Ammon's horn (tissue), 1 donor: ENCODE data around the gene GAST.

Experiments used
- DNase-seq: peaks from one replicate; pipeline ENCODE4 v3.0.0-alpha.2; 2016; ENCODE audit warnings: low spot score

The GAST gene

GRCh38 chr17:41739661-41740352, 27.7 kb downstream of the GAST start:
- no peak for DNase-seq

- no peak for DNase-seq
These were observed 28.4 kb downstream of the GAST start for GRCh38 chr17:41740506-41740905.

DNA sequence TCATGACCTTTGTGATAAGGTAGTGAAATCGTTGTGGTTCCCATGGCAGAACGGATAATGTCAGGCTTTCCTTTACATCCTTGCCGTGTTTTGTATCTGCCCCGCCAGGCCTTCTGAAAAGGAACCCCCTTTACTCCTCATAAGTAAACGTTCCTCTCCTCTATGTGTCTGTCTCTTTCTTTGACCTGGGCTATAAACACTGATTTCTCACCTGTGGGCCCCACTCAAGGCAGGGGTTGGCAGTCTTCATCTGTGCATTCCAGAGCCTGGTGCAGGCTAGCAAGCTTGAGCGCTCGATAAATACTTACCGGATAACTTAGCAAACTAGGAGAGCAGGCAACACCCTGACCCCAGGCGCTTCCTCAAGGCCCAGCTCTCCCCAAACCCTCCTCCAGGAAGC, 29.6 kb downstream of the GAST start:
- no peak for DNase-seq

- DNase-seq, result no peak
These were observed 36.1 kb downstream of the GAST start for GRCh38 chr17:41748275-41748674.

DNA sequence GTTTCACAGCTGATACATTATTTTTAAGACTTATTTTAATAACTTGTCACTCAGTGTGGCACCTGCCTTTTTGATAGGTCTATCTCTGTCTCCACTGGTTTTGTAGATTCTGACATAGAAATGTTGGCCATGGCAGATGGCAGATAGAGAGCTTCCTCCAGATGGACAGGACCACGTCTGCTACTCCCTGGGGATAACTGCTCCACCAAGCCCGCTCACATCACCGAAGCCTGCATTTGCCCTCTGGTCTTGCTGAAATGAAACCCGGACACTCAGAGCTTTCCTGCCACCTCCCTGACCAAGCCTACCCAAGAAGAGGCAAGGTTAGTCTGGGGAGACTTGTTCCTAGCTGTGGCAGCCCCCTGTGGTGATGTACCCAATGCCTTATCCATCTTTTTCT, 38.7 kb downstream of the GAST start:
- DNase-seq, result no peak

DNA sequence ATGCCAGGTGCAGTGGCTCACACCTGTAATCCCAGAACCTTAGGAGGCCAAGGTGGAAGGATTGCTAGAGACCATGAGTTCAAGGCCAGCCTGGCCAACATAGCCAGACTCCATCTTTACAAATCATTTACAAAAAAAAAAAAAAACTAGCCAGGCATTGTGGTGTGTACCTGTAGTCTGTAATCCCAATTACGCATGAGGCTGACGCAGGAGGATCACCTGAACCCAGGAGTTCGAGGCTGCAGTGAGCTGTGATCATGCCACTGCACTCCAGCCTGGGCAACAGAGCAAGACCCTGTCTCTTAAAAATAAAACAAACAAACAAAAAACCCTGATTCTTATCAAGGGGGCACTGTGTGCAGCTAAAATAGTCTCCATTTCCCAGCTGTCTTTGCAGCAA, 39.2 kb downstream of the GAST start:
- no peak for DNase-seq

DNA sequence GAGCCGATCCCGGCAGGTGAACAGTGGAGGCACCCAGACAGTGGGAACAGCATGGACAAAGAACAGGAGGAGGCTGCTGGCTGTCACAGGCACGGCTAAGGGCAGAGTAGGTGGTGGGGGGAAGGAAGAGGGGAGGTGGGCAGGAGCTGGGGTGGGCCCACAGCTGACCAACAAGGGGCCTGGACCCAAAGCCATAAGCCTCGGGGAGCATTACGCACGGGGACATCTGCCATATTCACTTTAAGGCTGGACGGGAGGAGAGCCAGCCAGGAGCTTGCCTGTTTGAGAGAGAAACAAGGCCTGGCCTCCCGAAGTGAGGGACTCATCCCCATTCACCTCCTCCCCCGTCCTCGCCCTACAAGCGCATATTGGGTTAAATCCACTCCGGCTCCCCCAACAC, 41.9 kb downstream of the GAST start:
- DNase-seq, result no peak

DNA sequence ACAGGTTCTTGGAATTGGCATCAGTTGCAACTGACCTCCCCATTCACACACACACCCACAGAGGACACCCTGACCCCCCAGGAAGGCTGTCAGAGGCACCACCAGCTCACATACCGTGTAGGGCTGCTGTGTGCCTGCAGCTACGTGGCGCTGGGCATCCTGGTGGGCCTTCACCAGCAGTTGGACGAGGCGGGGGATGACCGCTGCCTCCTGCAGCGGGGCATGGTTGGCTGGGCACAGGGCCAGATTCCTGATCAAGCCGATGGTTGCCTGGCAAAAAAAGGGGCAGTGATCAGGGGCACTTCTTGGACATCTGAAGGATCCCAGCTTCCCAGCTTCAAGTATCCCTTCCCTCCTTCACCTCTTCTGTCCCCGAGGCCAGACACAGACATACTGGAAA, 46.5 kb downstream of the GAST start:
- DNase-seq, result no peak

DNA sequence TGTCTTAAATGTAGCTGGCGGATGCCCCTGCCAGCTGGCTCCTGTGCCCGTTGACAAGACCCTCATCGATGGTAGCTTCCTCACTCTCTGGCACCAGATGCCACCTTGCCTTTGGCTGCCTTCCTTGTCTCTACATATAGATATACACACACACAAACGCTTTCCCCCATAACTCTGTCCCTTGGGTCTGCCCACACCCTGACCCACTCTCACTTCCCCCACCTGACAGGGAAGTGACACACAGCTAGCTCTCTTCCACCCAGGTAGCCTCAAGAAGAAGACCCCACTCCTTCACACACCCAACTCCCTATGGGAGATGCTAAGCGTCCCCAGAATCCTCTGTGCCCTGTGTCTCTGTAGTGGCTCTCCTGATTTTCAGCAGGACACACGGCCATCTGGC, 48.7 kb downstream of the GAST start:
- no peak for DNase-seq

- DNase-seq, result no peak
These were observed 50.3 kb downstream of the GAST start for GRCh38 chr17:41762391-41762790.

DNA sequence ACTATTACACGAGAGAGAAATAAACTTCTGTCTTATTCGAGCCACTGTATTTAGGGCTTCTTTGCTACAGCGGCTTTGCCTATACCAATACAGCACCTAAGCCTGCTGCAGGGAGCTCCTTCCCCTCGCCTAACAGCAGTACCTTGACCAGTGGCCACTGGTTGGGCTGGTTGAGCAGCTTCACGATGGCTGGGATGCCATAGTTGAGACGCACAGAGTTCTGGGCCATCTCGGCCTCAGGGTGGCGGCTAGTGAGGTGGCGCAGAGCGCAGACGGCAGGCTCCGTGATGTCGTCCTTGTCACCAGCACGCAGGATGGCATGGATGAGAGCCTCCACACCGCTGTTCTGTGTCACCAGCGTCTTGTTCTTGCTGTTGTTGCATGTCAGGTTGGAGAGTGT, 50.7 kb downstream of the GAST start:
- DNase-seq, result no peak

DNA sequence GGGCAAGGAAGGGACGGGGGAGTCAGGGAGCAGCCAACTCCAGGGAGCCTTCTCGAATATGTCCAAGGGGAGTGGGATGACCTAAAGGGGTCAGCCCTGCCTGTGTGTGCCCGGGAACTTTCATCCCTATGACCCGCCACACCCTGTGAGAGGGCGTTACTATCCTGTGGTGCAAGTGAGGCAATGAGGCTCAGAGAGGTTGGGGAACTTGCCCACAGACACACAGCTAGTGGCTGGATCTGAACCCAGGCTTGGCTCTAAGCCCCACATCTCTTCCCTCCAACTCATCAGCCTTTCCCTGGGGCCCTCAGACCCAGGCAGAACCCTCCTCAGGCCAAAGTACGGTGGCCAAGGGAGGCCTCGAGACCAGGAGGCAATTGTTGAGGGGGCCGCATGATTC, 51.2 kb downstream of the GAST start:
- DNase-seq, result no peak
